ENCODE data around the gene C1orf226. TPM values are rescaled to one million over a fixed set of nuclear protein-coding genes. Genes with fewer than 3 reads are reported as not detected.

The C1orf226 gene
- total RNA-seq, 1 donor from 2014 or later: 6.3 TPM

DNA sequence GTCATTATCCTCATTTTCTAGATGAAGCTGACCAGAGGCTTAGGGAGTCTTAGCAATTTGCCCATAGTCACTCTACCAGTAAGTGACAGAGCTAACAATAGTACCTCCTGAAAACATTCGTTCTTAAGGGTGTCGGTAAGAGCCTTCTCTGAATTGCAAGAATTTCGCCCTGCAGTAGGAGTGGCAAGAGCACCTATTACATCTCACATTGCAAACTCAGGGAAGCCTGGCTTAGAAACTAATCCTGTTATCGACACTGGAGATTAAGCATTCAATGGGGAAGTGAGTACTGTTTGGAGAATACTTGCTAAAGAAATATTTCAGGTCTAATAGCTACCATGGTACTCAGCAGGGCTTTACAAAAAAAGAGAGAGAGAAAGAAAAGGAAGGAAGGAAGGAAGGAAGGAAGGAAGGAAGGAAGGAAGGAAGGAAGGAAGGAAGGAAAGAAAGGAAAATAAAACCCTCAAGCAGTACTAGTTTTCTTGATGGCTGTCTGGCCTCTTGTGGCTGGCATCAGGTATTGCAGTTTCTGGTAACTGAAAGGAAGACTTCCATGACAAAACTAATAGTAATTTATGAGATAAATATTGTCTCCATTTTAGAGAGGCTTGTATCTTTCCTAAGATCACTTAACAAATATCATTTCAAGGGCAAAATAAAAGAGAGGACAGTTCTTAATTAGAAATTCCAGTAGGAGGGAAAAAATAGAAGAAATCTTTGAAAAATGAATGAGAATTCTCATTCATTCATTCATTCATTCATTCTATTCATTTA lies 10.4 kb downstream of the C1orf226 start:
- DNase-seq: no peak
- no peak overlapping the region for H3K4me3 ChIP-seq
- H3K36me3 ChIP-seq: no peaks in the 10 kb centered on the region
- H3K27ac ChIP-seq: no peak overlapping the region
- peak; percentile 71 for TF ChIP-seq CTCF (IDR thresholded peaks at IDR 0.05)
- ATAC-seq: peak; percentile 90
- H3K27me3 ChIP-seq (ENCODE audit: low read depth): no peaks in the 10 kb centered on the region
- H3K9me3 ChIP-seq: no peaks in the 10 kb centered on the region
- intact Hi-C loops (cut with DNase I): no loop called here
- no peaks in the 10 kb centered on the region for H3K4me1 ChIP-seq

DNA sequence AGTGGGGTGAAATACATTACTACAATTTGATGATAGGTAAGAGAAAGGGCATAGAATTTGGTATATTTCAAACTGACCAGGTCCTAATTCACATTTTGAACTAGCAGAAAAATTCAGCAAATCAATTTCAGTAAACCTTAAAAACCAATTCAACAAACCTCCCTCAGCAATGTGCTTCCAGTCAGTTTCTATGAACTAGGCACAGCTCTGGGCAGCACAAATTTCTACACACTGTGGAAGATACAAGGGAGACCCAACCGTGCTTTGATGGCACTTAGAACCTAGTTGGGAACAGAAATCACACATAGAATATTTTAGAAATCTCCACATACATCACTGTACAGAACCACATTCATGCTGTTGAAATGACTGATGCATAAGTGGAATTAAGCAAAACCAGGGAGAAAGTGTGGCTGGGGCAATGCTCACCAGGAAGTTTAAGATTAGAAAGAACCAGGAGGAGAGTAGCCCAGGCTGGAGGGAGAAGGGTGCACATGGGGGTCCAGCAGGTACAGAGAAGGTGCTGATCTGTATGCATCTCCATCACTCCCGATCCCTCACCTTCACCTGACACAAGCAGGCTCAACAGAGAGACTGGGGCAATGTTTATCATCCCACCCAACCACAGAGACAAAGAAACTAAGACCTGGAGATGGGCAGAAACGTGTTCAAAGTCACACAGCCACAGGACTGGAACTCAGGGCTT lies 14.8 kb downstream of the C1orf226 start:
- H3K4me1 ChIP-seq: no peaks in the 10 kb centered on the region
- no peak overlapping the region for H3K4me3 ChIP-seq
- H3K27me3 ChIP-seq (ENCODE audit: low read depth): no peaks in the 10 kb centered on the region
- H3K27ac ChIP-seq: no peak overlapping the region
- intact Hi-C loops (cut with DNase I): no loop called here
- H3K36me3 ChIP-seq: no peaks in the 10 kb centered on the region
- no peak for DNase-seq
- no peak for ATAC-seq
- TF ChIP-seq CTCF (IDR thresholded peaks at IDR 0.05): no peak
- no peaks in the 10 kb centered on the region for H3K9me3 ChIP-seq

- H3K27me3 ChIP-seq (ENCODE audit: low read depth): no peaks in the 10 kb centered on the region
- no peaks in the 10 kb centered on the region for H3K9me3 ChIP-seq
- intact Hi-C loops (cut with DNase I): no loop called here
- no peak overlapping the region for H3K4me3 ChIP-seq
- no peak for ATAC-seq
- no peak for TF ChIP-seq CTCF (IDR thresholded peaks at IDR 0.05)
- no peaks in the 10 kb centered on the region for H3K4me1 ChIP-seq
- no peaks in the 10 kb centered on the region for H3K36me3 ChIP-seq
- no peak overlapping the region for H3K27ac ChIP-seq
- DNase-seq: no peak
Observed at GRCh38 chr1:162397039-162397448, 15.5 kb downstream of the C1orf226 start.

- no peak for ATAC-seq
- no peak for TF ChIP-seq CTCF (IDR thresholded peaks at IDR 0.05)
- no peak overlapping the region for H3K27ac ChIP-seq
- intact Hi-C loops (cut with DNase I): no loop called here
- H3K9me3 ChIP-seq: no peaks in the 10 kb centered on the region
- no peaks in the 10 kb centered on the region for H3K27me3 ChIP-seq (ENCODE audit: low read depth)
- no peaks in the 10 kb centered on the region for H3K4me1 ChIP-seq
- DNase-seq: no peak
- H3K4me3 ChIP-seq: no peak overlapping the region
- no peaks in the 10 kb centered on the region for H3K36me3 ChIP-seq
Observed at GRCh38 chr1:162397943-162398560, 16.5 kb downstream of the C1orf226 start.

DNA sequence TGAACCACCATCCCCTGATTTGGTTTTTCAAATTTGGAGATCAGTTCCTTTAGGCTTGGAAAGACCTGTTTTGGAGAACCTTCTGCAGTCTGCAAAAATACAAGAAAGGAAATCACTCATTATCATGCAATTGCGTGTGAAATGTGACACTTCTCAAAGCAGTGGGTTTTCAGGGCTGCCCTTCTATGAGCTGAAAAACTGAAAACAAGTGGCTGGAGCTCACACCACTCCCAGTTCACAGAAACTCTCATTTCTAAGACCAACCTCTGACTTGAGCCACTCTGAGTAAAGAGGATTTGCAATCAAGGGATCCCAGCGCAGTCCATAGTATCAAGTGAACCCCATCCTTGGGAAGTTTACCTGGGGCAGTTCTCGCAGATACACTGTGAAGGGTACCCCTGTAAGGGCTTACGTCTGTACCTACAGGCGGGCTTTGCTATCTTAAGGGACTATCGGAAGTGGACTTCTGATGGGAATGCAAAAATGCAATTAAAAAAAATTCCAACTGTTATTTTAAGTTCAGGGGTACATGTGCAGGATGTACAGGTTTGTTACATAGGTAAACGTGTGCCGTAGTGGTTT lies 17.6 kb downstream of the C1orf226 start:
- Histone ChIP-seq H3K4me3 (no peak overlapping the region), H3K36me3 (no peaks in the 10 kb centered on the region), H3K27me3 (ENCODE audit: low read depth) (no peaks in the 10 kb centered on the region), H3K9me3 (no peaks in the 10 kb centered on the region), H3K27ac (no peak overlapping the region), H3K4me1 (no peaks in the 10 kb centered on the region)
- intact Hi-C loops (cut with DNase I): no loop called here
- TF ChIP-seq CTCF (IDR thresholded peaks at IDR 0.05): no peak
- DNase-seq (no peak), ATAC-seq (no peak)

Data from lower lobe of right lung (tissue), 2 donors.